Putamen (tissue), 1 donor: ENCODE measurements around the gene ZNF106.

ENCODE experiments used
- DNase-seq: peaks from one replicate; pipeline ENCODE4 v3.0.0-alpha.2; 2016; ENCODE audit warnings: low spot score

ZNF106 gene

GRCh38 chr15:42490671-42491538 lies at the start of gene ZNF106:
Gene ZNF106, minus strand, starts transcription at chr15:42491141. Its CDS starts 18,852 bp downstream, at chr15:42472289.
- DNase-seq = peak; percentile 89

GRCh38 chr15:42533246-42533645 lies 42.3 kb upstream of the ZNF106 start:
- no peak for DNase-seq

GRCh38 chr15:42528970-42529369 lies 38.0 kb upstream of the ZNF106 start:
- no peak for DNase-seq

GRCh38 chr15:42523331-42523730 lies 32.4 kb upstream of the ZNF106 start:
- no peak for DNase-seq

- no peak for DNase-seq
Measured at GRCh38 chr15:42511007-42511391, 20.1 kb upstream of the ZNF106 start.

GRCh38 chr15:42510258-42511006 lies 19.5 kb upstream of the ZNF106 start:
- DNase-seq = no peak

- DNase-seq = no peak
Measured at GRCh38 chr15:42508263-42508690, 17.3 kb upstream of the ZNF106 start.

- no peak for DNase-seq
Measured at GRCh38 chr15:42507514-42507913, 16.6 kb upstream of the ZNF106 start.

- no peak for DNase-seq
Measured at GRCh38 chr15:42504631-42505030, 13.7 kb upstream of the ZNF106 start.

- no peak for DNase-seq
Measured at GRCh38 chr15:42503825-42504224, 12.9 kb upstream of the ZNF106 start.

- DNase-seq = no peak
Measured at GRCh38 chr15:42502477-42502876, 11.5 kb upstream of the ZNF106 start.

- DNase-seq = no peak
Measured at GRCh38 chr15:42499858-42500609, 9.1 kb upstream of the ZNF106 start.

- no peak for DNase-seq
Measured at GRCh38 chr15:42498212-42499068, 7.5 kb upstream of the ZNF106 start.

GRCh38 chr15:42495361-42496212 lies 4.6 kb upstream of the ZNF106 start, which contains the start of gene SNAP23:
Gene SNAP23, plus strand, starts transcription at chr15:42495634. Its CDS starts 16,213 bp downstream, at chr15:42511847.
- peak; percentile 90 for DNase-seq

GRCh38 chr15:42494998-42495360 lies 4.0 kb upstream of the ZNF106 start:
- DNase-seq = peak; percentile 82

- no peak for DNase-seq
Measured at GRCh38 chr15:42493679-42494078, 2.7 kb upstream of the ZNF106 start.

- DNase-seq = no peak
Measured at GRCh38 chr15:42491539-42492225, 741 bp upstream of the ZNF106 start.

- DNase-seq = no peak
Measured at GRCh38 chr15:42490291-42490670, 660 bp downstream of the ZNF106 start.

- DNase-seq = peak; percentile 66
Measured at GRCh38 chr15:42483677-42484076, 7.3 kb downstream of the ZNF106 start.

GRCh38 chr15:42482701-42483100 lies 8.2 kb downstream of the ZNF106 start:
- no peak for DNase-seq
